K562 (cell line): ENCODE data around the gene TENT5A. TPM values are rescaled to one million over a fixed set of nuclear protein-coding genes. Genes with fewer than 3 reads are reported as not detected.

Source experiments
- U2AF2 ChIP-seq: fragments of 200-400 bp; formaldehyde crosslinking; optimal IDR thresholded peaks from 2 replicates; pipeline ENCODE3; 2017; ENCODE audit warnings: low read depth, mild to moderate bottlenecking, low read length
- YBX1 ChIP-seq: fragments of 450-650 bp; IDR thresholded peaks from 2 replicates; pipeline ENCODE4 v1.7.1; 2016; ENCODE audit warnings: mild to moderate bottlenecking
- ZBED1 ChIP-seq: IDR thresholded peaks from 2 replicates; pipeline ENCODE4 v1.6.1; 2014
- ZKSCAN8 ChIP-seq: fragments of 200-800 bp; sonication (Bioruptor generic); IDR thresholded peaks from 2 replicates; pipeline ENCODE4 v1.6.1; 2016; ENCODE audit warnings: missing genetic modification characterization, missing compliant biosample characterization
- ZNF174 ChIP-seq: fragments of 250-450 bp; sonication (Bioruptor Pico); IDR thresholded peaks from 2 replicates; pipeline ENCODE4 v1.4.0; 2020; ENCODE audit warnings: mild to moderate bottlenecking
- ZNF785 ChIP-seq: fragments of 250-450 bp; sonication (Bioruptor Pico); IDR thresholded peaks from 2 replicates; pipeline ENCODE4 v1.4.0; 2020; ENCODE audit warnings: mild to moderate bottlenecking
- polyA plus RNA-seq, 8 experiments: library from polyadenylated mRNA; depleted of rRNA in 4 of 8; stranded (reverse) in 5 of 8; unstranded in 3 of 8; fragments of >200 nt; fragmentation: Nextera tagmentation in 2 of 8; fragmentation: Illumina TruSeq in 1 of 8; extraction: Ambion mirVana in 2 of 8; extraction: Trizol in 1 of 8; gene quantifications; 2 replicates each; pipeline versions ENCODE4 v1.2.1 to v1.2.3, GENCODE V29; 2011 to 2014; ENCODE audit warnings: inconsistent platforms in 1 of 8, missing spikeins in 1 of 8
- total RNA-seq, 7 experiments: library from RNA; depleted of rRNA in 6 of 7; stranded (reverse); fragments of >200 nt in 6 of 7; fragmentation: Illumina TruSeq in 2 of 7; extraction: Trizol in 2 of 7; gene quantifications; 2 replicates each; pipeline versions ENCODE4 v1.2.1 to v1.2.3, GENCODE V29; 2011 to 2021; ENCODE audit warnings: low replicate concordance in 1 of 7
- TF ChIP-seq, protein P1 (sequence below): fragments of 450-650 bp; formaldehyde crosslinking; IDR thresholded peaks from 2 replicates; pipeline ENCODE4 v1.4.0; 2020; ENCODE audit warnings: mild to moderate bottlenecking, moderate library complexity

The TENT5A gene
- total and polyA plus RNA-seq, 9 of the 15 experiments (the other 6 are each of a cell fraction or from before 2014, with no cell fraction given): 0.77 to 2.3 (median 1.3) TPM

DNA sequence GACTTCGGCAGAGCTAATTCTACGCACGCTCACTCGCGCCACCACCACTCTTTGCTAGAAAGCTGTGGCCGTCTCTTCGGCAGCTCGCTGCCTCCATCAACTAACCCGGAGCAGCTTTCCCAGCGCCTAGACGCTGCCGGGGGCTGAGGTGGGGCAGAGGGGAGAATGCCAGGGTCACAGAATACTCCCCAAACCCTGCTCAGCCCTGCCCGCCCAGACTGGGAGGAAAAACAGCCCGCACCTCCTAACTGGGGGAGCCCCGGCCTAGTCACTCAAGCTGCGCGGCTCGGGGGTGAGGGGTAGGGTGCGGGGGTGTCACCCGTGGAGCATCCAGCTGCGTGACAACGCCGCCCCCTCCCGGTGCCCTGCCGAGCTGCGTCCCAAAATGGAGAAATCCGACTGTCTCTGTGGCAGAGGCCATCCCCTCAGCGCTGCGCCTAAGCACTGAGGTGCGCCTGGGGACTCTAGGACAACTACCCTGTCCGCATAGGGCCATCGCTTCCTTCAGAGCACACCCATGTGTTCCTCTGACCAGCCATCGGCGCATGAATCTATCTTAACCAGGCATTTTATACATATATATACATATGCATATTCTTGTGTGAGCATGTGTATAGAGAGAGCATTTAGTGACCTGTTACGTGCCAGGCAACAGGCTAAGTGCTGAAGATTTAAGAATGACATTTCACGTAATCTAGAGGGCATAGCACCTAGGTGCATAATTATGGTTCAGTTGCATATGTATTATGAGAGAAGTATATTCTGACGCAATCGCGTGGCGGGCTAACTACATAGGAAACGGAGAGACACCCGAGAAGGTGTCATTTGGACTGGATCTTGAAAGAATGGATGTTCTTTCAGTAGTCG is 1.5 kb upstream of the TENT5A start (continued):
- TF ChIP-seq ZKSCAN8 (CRISPR knock-in tag): no peak
- TF ChIP-seq ZBED1: no peak
- no peak for TF ChIP-seq YBX1
- TF ChIP-seq, protein P1, sequence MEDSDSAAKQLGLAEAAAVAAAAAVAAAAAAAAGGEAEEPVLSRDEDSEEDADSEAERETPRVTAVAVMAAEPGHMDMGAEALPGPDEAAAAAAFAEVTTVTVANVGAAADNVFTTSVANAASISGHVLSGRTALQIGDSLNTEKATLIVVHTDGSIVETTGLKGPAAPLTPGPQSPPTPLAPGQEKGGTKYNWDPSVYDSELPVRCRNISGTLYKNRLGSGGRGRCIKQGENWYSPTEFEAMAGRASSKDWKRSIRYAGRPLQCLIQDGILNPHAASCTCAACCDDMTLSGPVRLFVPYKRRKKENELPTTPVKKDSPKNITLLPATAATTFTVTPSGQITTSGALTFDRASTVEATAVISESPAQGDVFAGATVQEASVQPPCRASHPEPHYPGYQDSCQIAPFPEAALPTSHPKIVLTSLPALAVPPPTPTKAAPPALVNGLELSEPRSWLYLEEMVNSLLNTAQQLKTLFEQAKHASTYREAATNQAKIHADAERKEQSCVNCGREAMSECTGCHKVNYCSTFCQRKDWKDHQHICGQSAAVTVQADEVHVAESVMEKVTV (CRISPR knock-in tag): peak; percentile 43
- no peak for TF ChIP-seq ZNF174 (CRISPR knock-in tag)
- TF ChIP-seq U2AF2: no peak
- TF ChIP-seq ZNF785 (CRISPR knock-in tag): no peak
